Measurements from ENCODE around the gene ALK. TPM values are rescaled to one million over a fixed set of nuclear protein-coding genes. Genes with fewer than 3 reads are reported as not detected.
"Not testable (repeated sequence)": the region's sequence is repeated elsewhere in the genome, so short reads cannot be mapped to it uniquely, and the experiment has no call there.

The ALK gene
- total RNA-seq, 3 donors from 2014 or later = 0.07 to 2.4 (median 0.09) TPM

DNA sequence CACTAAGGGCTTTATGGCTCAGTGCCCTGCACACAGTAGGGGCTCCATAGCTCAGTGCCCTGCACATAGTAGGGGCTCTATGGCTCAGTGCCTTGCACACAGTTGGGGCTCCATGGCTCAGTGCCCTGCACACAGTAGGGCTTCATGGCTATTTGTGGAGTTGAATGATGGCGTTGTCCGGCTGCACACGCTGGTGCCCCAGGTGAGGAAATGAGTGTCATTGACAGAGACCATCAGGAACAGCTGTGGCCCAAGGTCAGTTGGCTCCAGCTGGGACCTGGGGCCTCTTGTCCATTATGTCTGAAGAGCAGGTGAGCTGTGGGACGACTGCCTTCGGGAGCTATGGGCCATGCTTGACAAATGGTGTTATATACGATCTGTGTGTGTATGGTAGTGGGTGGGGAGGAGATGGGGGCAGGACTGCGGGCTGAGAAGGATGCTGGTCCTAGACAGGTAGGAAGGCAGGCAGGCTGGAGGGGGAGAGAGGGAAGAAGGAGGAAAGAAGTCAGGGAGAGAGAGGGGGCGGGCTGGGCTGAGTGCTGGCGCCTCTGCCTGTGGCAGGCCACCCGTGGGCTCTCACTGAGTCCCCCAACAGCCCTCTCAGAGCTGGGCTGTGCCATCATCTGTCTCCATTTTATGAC lies 675.5 kb downstream of the ALK start:
- Histone ChIP-seq H3K36me3 (ENCODE audit: low read depth) (no peaks in the 10 kb centered on the region), H3K4me1 (ENCODE audit: low read depth) (no peaks in the 10 kb centered on the region), H3K4me3 (no peak overlapping the region), H3K9me3 (no peaks in the 10 kb centered on the region)
- peak; percentile 10 for ATAC-seq
- no peak for DNase-seq
- intact Hi-C loops (cut with DNase I, micrococcal nuclease) = no loop called here
- no peak for TF ChIP-seq CTCF (IDR thresholded peaks at IDR 0.05)

DNA sequence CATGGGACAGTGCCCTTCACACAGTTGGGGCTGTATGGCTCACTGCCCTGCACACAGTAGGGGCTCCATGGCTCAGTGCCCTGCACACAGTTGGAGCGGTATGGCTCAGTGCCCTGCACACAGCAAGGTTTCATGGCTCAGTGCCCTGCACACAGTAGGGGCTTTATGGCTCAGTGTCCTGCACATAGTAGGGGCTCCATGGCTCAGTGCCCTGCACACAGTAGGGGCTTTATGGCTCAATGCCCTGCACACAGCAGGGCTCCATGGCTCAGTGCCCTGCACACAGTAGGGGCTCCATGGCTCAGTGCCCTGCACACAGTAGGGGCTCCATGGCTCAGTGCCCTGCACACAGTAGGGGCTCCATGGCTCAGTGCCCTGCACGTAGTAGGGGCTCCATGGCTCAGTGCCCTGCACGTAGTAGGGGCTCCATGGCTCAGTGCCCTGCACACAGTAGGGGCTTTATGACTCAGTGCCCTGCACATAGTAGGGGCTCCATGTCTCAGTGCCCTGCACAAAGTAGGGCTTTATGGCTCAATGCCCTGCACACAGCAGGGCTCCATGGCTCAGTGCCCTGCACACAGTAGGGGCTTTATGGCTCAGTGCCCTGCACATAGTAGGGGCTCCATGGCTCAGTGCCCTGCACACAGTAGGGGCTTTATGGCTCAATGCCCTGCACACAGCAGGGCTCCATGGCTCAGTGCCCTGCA lies 676.2 kb downstream of the ALK start:
- H3K36me3 ChIP-seq (ENCODE audit: low read depth); H3K4me3 ChIP-seq; H3K4me1 ChIP-seq (ENCODE audit: low read depth); ATAC-seq; H3K9me3 ChIP-seq; DNase-seq; intact Hi-C loops (cut with DNase I, micrococcal nuclease): not testable (repeated sequence)

DNA sequence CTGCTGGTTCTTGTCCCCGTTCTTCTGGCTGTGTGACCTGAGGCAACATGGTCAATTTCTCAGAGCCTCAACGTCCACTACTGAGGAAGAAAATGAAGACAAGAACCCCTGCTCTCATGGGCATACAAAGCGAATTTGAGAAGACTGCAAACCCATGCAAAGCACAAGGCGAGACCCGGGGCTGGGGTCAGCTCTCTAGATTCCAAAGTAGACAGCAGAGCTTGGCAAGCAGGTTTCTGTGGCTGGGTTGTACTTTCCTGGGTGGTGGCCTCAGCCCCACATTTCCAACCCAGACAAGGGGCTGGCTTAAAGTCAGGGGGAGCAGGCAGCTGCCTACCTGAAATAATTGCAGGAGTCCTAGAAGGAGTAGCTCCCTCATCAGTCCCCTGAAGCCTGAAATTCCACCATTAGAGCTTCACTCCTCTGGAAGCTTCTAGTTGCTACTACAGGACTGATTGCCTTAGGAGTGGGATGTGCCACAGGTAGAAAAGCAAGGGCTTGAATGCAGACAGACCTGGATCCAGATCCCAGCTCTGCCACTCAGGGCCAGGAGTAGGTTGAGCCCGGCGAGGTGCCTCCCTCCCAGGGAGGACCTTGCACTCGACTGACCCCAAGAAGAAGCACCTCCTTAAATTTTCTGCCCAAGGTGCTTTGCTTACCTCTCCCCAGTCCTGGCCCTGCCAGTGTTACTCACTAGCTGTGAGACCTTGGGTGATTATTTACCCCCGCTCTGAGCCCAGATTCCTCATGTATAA lies 678.6 kb downstream of the ALK start:
- no peaks in the 10 kb centered on the region for H3K36me3 ChIP-seq (ENCODE audit: low read depth)
- H3K4me3 ChIP-seq = no peak overlapping the region
- no peaks in the 10 kb centered on the region for H3K4me1 ChIP-seq (ENCODE audit: low read depth)
- no peaks in the 10 kb centered on the region for H3K9me3 ChIP-seq
- ATAC-seq = no peak
- DNase-seq = no peak
- no peak for TF ChIP-seq CTCF (IDR thresholded peaks at IDR 0.05)
- intact Hi-C loops (cut with DNase I, micrococcal nuclease) = no loop called here

- DNase-seq (no peak), ATAC-seq (no peak)
- TF ChIP-seq CTCF (IDR thresholded peaks at IDR 0.05) = no peak
- no peak overlapping the region for H3K4me3 ChIP-seq
- H3K36me3 ChIP-seq (ENCODE audit: low read depth) = no peaks in the 10 kb centered on the region
- no peaks in the 10 kb centered on the region for H3K9me3 ChIP-seq
- H3K4me1 ChIP-seq (ENCODE audit: low read depth) = no peaks in the 10 kb centered on the region
- intact Hi-C loops (cut with DNase I, micrococcal nuclease) = no loop called here
These were observed 679.3 kb downstream of the ALK start for GRCh38 chr2:29241955-29242565.

DNA sequence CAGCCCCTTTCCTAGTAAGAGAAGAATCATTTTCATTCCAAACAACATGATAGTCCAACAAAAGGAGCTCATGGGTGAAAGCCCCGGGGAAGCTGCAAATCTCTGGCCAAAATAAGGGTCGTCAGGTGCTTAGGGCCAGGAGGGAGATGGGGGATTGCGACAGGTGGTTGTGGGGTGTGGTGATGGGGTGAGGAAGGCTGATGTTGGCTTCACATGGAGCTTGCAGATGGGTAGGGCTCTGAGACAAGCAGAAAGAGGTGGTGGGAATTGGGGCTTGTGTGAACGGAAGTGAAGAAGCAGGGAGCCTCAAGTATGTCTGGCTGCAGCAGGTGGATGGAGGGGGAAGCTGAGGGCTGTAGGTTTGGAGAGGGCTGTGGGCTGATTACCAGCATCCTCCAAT lies 680.0 kb downstream of the ALK start:
- H3K4me1 ChIP-seq (ENCODE audit: low read depth) = no peaks in the 10 kb centered on the region
- ATAC-seq = no peak
- no peak for DNase-seq
- H3K9me3 ChIP-seq = no peaks in the 10 kb centered on the region
- H3K4me3 ChIP-seq = no peak overlapping the region
- no peaks in the 10 kb centered on the region for H3K36me3 ChIP-seq (ENCODE audit: low read depth)
- no peak for TF ChIP-seq CTCF (IDR thresholded peaks at IDR 0.05)
- intact Hi-C loops (cut with DNase I, micrococcal nuclease) = no loop called here

- no peak for ATAC-seq
- intact Hi-C loops (cut with DNase I, micrococcal nuclease) = no loop called here
- no peak for TF ChIP-seq CTCF (IDR thresholded peaks at IDR 0.05)
- H3K9me3 ChIP-seq = no peaks in the 10 kb centered on the region
- no peaks in the 10 kb centered on the region for H3K36me3 ChIP-seq (ENCODE audit: low read depth)
- no peak overlapping the region for H3K4me3 ChIP-seq
- H3K4me1 ChIP-seq (ENCODE audit: low read depth) = no peaks in the 10 kb centered on the region
- DNase-seq = no peak
These were observed 680.8 kb downstream of the ALK start for GRCh38 chr2:29240601-29241000.

Measured in mucosa of descending colon (tissue), 3 donors.